K562 (cell line): ENCODE data around the gene PPP6R1. TPM values are rescaled to one million over a fixed set of nuclear protein-coding genes. Genes with fewer than 3 reads are reported as not detected.

Source experiments
- CC2D1A ChIP-seq: fragments of 450-650 bp; IDR thresholded peaks from 2 replicates; pipeline ENCODE4 v1.6.1; 2017; ENCODE audit warnings: mild to moderate bottlenecking
- E2F8 ChIP-seq: fragments of 450-650 bp; IDR thresholded peaks from 2 replicates; pipeline ENCODE4 v1.7.1; 2018; ENCODE audit warnings: mild to moderate bottlenecking, low read depth; ENCODE audit not compliant: partially characterized antibody
- ELF1 ChIP-seq: fragments of 200-800 bp; sonication (Bioruptor generic); IDR thresholded peaks from 2 replicates; pipeline ENCODE4 v1.6.1; 2016; ENCODE audit warnings: missing genetic modification characterization, missing compliant biosample characterization
- ETS2 ChIP-seq: IDR thresholded peaks from 2 replicates; pipeline ENCODE4 v1.6.1; 2016; ENCODE audit warnings: borderline replicate concordance, missing genetic modification characterization, mild to moderate bottlenecking, moderate library complexity, missing compliant biosample characterization; ENCODE audit not compliant: poor library complexity, severe bottlenecking
- ETV1 ChIP-seq: fragments of 450-650 bp; conservative IDR thresholded peaks from 2 replicates; pipeline ENCODE4 v1.6.1; 2016; ENCODE audit warnings: missing genetic modification characterization, control low read depth, low read depth, missing compliant biosample characterization
- MGA ChIP-seq: fragments of 450-650 bp; IDR thresholded peaks from 2 replicates; pipeline ENCODE4 v1.6.1; 2016; ENCODE audit warnings: mild to moderate bottlenecking, moderate library complexity
- RFX7 ChIP-seq: fragments of 250-450 bp; sonication (Bioruptor Pico); IDR thresholded peaks from 2 replicates; pipeline ENCODE4 v1.5.1; 2021; ENCODE audit warnings: mild to moderate bottlenecking
- ZBTB1 ChIP-seq: sonication (generic); formaldehyde crosslinking; IDR thresholded peaks from 2 replicates; pipeline ENCODE4 v1.8.1; 2023; ENCODE audit warnings: missing genetic modification reagents, low read depth, mild to moderate bottlenecking, borderline replicate concordance
- ZBTB43 ChIP-seq: sonication (generic); formaldehyde crosslinking; IDR thresholded peaks from 2 replicates; pipeline ENCODE4 v1.8.0; 2023; ENCODE audit warnings: mild to moderate bottlenecking, missing genetic modification reagents
- ZBTB8A ChIP-seq: fragments of 450-650 bp; IDR thresholded peaks from 2 replicates; pipeline ENCODE4 v1.6.1; 2018; ENCODE audit warnings: mild to moderate bottlenecking, moderate library complexity; ENCODE audit not compliant: partially characterized antibody
- polyA plus RNA-seq, 8 experiments: library from polyadenylated mRNA; depleted of rRNA in 4 of 8; stranded (reverse) in 5 of 8; unstranded in 3 of 8; fragments of >200 nt; fragmentation: Nextera tagmentation in 2 of 8; fragmentation: Illumina TruSeq in 1 of 8; extraction: Ambion mirVana in 2 of 8; extraction: Trizol in 1 of 8; gene quantifications; 2 replicates each; pipeline versions ENCODE4 v1.2.1 to v1.2.3, GENCODE V29; 2011 to 2014; ENCODE audit warnings: inconsistent platforms in 1 of 8, missing spikeins in 1 of 8
- total RNA-seq, 7 experiments: library from RNA; depleted of rRNA in 6 of 7; stranded (reverse); fragments of >200 nt in 6 of 7; fragmentation: Illumina TruSeq in 2 of 7; extraction: Trizol in 2 of 7; gene quantifications; 2 replicates each; pipeline versions ENCODE4 v1.2.1 to v1.2.3, GENCODE V29; 2011 to 2021; ENCODE audit warnings: low replicate concordance in 1 of 7

The PPP6R1 gene
- total and polyA plus RNA-seq, 9 of the 15 experiments (the other 6 are each of a cell fraction or from before 2014, with no cell fraction given), result 0.48 to 135 (median 37.2) TPM

GRCh38 chr19:55206664-55207500 lies 51.9 kb downstream of the PPP6R1 start (continued):
- TF ChIP-seq E2F8 (no peak), MGA (peak; percentile 22; the same call in 1 of the 2 replicates), ZBTB1 (CRISPR knock-in tag) (no peak), ZBTB8A (no peak), RFX7 (CRISPR knock-in tag) (no peak), ETS2 (no peak), ELF1 (tag) (no peak), CC2D1A (no peak), ETV1 (tag) (0 out of 2 replicates have a peak, but pooled peaks have one; percentile 34), ZBTB43 (no peak)
